NCI-H1105 (cell line): ENCODE results near the gene SERPINE2.

ENCODE experiments used
- DNase-seq: peaks from one replicate; lab custom pipeline; 2025; lab: John Stamatoyannopoulos, UW

The SERPINE2 gene

DNA sequence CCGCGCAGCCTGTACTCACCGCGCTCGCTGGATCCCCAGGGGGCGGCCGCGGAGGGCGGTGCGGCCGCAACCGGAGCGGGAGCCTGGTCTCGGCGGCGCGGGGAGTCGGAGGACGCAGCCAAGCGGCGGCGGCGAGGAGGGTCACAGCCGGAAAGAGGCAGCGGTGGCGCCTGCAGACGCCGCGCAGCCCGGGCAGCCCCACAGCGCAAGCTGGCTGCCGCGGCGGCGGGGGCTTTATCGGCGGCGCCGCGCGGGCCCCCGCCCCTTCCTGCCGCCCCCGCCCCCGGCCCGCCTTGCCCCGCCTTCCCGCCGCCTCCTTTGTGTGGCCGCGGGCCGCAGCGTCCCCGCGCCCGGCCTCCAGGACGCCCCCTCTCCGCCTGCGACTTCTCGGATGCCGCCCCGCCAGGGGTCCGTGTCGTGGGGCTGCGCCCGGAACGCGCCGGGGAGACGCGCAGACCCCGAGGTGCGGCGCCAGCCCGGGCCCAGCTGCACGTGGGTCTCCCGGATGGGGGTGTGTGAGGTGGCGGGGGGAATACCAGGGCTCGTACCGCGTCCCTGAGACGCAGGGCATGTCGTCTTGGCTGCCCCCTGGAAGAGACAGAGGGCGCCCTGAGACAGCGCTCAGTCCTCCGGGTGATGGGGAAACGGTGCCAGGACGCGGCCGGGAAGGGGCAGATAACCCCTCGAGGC lies at the start of gene SERPINE2:
Gene SERPINE2, minus strand, starts transcription at position 207 of the 690 bp plus-strand sequence. CDS start 37,386 bp downstream, outside the sequence.
- peak; percentile 55 for DNase-seq

DNA sequence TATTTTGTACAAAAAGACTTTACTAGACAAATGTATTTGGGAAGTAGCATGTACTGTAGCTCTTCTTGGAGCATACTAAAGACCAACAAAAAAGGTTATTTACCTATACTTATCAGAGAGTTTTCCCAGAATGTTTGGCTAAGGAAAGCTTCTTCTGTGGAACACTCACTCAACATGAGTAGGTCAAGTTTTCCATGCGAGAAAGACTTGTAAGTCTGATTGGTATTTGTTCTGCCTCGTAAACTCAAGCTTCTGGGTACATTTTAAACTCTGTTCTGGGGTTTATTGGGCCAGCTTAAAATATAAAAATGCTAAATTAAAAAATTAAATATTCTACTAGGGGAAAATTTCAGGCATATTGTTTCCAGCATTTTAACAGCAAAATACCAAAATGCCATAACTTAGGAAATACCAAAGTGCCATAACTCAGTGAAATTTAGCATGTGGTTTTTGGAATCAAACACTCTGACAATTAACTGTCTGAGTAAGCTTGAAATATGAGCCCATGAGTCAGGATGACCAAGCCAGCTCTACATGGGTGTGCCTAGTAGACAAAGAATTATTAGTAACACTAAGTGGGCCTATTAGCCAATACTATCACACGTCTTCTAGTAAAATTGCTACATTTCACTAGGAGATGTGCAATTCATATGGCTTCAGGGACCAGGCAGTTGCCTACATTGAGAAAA lies 47.3 kb upstream of the SERPINE2 start:
- DNase-seq: no peak

GRCh38 chr2:224085811-224086210 lies 46.7 kb upstream of the SERPINE2 start:
- DNase-seq: no peak

- DNase-seq: no peak
These were observed 46.2 kb upstream of the SERPINE2 start for GRCh38 chr2:224085246-224085645.

GRCh38 chr2:224084266-224084892 lies 45.3 kb upstream of the SERPINE2 start:
- DNase-seq: no peak

DNA sequence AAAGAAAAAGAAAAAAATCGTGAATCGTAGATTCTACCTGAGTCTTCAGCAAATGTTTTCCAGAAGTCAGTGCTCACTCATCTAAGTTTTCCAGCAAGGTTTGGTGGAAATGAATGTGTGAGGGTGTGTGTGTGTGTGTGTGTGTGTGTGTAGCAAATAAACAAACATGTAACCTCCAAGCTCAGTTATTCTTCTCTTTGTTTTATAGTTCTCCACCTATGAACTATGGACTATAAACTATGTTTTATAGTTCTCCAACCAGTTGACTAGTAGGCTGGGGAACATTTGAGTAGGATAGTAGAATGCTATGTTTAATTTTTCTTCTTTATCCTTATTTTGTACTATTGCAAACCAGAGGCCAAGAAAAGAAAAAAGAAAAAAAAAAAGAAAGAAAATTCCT lies 44.6 kb upstream of the SERPINE2 start:
- DNase-seq: no peak

GRCh38 chr2:224078656-224079055 lies 39.6 kb upstream of the SERPINE2 start:
- DNase-seq: no peak

DNA sequence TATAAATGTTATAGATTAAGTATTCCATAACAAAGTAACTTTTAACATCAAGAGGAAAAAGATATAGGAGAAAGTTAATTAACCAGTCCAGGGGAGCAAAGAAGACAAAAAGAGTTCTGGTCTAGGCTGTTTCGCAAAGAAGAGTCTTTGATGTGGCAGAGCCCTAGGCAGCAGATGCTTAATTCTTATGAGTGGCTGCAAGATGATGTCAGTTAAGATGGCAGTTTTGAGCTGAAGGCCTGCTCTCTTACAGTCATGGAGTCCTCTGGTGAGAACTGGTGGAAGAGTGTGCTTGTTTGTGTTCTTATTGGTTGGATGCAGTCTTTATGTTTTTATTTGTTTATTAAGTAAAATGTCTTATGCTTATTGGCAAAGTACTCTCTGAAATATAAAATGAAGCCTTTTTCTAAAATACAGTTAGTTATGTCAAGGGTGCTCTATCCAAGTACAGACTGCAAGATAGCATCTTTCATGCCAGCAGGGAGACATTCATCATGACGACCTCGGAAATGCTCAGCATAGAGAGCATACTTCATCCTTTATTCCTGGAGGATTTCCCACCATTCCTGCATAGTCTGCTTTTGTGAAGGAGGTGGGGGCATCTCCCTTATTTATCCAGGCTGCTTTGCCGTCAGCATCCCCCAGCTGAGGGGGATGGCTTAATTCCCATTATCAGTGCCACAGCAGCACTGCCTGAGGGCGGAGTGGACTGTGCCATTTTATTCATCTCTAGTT lies 38.9 kb upstream of the SERPINE2 start:
- DNase-seq: no peak

GRCh38 chr2:224075588-224075987 lies 36.5 kb upstream of the SERPINE2 start:
- DNase-seq: no peak

GRCh38 chr2:224073676-224074075 lies 34.6 kb upstream of the SERPINE2 start:
- no peak for DNase-seq

DNA sequence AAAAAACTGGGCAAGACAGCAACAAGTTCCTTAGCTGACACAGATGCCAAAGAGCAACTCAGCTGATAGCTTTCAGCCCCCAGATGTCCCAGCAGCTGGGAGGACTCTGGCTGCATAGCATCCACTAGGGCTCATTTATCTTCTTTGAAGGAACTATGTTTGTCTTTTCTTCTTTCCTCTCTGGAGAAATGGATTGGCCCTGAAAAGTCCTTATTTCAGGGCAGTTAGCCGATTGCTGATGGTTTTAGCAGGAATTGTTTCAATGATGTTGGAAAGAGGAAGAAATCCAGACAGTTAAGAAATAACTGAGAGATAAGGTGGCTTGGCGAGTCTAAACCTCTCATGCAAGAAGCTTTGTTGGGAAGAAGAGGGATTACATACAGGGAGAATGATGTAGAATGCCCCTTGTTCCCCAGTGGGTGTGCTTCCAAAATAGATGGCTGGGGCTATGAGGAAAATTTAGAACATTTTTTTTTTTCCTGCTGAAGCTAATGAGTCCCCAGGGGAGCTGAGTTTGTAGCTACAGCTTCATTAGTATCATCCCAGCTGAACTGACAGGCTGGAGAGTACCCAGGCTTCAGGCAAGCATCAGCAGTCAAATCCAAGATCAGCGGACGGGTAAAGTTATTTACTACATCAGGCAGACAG lies 33.6 kb upstream of the SERPINE2 start:
- DNase-seq: no peak

DNA sequence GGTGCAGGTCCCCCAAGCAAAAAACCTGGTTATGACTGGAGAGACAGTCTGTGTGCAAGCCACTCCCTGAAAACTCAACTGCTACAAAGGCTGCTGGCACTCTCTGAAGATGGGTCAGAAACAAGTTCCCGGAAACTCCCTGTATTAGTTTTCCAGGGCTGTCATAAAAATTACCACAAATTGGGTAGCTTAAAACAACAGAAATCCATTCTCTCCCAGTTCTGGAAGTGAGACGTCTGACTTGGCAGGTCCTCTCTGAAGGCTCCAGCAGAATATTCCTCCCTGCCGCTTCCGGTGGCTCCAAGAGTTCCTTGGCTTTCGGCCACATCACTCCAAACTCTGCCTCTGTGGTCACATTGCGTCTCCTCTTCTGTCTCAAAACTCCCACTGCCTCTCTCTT lies 30.1 kb upstream of the SERPINE2 start:
- DNase-seq: no peak

- no peak for DNase-seq
These were observed 24.2 kb upstream of the SERPINE2 start for GRCh38 chr2:224063298-224063648.

DNA sequence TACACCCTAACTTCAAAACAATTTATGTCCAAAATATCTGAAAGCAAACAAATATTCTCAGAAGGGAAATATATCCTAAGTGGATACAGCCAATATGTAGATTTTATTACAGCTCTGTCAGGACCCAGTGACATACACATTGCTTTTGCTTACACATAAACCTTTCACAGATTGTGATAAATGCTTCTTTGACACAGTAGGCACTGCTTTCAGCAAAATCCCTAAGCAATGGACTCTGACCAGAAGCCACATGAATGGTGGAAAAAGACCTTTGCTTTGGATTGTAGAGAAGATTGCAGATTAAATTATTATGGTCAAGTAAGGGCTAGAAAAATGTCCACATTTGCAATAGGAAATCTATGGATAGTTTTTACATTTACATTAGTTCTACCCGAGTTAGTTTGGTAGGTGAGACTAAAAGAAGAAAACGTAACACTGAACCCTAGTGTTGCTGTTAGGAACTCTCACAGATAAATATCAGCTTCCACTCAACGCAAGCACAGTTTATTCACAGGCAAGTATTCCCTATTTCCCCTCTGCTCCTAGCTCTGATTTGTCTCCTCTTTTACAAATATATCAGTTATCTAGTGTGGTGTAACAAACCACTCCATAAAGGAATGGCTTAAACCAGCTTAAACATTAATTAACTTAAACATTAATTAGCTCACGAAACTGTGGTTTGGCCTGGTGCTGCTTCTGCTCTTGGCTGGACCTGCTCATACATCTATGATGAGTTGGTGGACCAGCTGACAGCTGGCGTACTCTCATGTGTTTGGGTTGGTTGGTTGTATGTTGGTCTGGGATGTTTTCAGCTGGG lies 23.6 kb upstream of the SERPINE2 start:
- no peak for DNase-seq

DNA sequence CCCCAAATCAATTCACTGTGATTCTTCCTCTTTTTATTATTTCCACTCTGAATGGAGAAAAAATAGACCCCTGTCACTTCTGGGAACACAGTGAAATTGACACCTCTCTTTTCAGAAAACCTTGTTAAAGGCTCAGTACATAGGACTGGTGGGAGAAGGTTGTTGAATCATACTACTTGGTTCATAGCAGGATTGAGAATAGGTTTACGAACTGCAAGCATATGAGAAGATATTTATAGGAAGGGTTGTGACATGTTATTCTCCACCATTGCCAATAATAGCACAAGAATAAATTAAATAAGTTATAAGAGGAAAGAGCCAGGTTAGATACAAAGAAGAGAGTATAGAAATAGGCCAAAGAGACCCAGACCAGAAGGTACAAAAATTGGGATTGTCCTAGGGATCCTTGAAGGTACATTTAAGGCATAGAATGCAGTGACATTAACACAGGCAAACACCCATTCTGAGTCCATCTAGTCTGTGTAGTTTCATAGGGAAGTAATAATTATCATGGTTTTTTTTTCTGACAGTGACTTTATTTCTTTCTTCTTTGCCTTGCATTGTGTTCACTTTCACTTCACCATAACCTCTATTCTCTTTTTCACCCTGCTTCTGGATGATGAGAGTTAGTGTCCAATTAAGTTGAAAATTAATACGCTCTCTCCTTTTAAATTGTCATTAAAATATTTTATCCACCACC lies 21.8 kb upstream of the SERPINE2 start:
- DNase-seq: no peak

DNA sequence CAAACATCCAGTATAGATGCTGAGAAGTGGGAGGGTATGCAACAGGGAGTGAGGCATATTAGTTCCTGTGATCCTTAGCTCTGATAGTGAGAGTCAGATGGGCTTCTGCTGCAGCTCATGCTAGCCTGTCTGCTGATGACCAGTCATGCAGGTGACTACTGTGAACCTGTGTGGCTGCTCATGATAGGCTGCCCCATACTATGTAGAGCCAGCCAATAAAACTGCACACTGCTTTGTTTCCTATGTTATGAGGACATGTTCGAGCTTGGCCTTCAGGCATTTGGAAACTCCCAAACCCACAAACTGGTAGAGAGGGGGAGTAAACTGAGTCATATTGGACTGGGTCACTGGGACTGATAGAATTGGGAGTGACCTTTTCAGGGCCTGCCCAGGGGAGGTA lies 20.1 kb upstream of the SERPINE2 start:
- DNase-seq: no peak

- DNase-seq: no peak
These were observed 19.1 kb upstream of the SERPINE2 start for GRCh38 chr2:224058048-224058775.

DNA sequence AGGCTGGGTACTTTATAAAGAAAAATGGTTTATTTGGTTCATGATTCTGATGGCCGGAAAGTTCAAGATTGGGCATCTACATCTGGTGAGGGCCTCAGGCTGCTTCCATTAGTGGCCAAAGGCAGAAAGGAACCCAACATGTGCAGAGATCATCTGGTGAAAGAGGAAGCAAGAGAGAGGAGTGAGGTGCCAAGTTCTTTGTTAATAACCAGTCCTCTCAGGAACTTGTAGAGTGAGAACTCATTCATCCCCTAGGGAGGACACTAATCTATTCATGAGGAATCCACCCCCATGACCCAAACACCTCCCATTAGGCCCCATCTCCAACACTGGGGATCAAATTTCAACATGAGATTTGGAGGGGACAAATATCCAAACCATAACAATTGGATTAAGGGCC lies 17.8 kb upstream of the SERPINE2 start:
- DNase-seq: no peak

DNA sequence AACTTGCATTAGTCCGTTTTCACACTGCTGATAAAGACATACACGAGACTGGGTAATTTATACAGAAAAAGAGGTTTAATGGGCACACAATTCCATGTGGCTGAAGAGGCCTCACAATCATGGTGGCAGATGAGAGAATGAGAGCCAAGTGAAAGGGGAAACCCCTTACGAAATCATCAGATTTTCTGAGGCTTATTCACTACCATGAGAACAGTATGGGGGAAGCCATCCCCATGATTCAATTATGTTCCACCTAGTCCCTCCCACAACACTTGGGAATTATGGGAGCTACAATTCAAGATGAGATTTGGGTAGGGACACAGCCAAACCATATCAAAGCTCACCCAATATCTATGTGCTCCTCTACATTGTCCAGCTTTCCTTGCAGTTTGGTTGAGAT lies 16.0 kb upstream of the SERPINE2 start:
- DNase-seq: no peak

DNA sequence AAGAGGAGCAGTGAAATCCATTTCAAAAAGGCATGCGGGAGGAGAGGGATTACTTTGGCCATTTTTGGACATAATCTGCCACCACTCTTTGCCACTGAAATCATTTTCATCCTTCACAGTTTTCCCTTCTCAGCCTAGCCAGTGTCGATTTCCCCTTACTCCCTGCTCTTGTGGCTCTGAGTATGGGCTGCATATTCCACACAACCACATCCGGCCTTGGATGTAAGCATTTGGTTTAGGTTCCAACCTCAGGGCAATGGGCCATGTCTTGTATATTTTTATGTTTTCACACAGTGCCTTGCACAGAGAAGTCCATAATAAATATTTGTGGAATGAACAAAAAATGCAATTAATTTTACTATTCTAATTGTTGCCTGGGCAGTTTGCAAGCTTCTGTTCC lies 7.7 kb upstream of the SERPINE2 start:
- no peak for DNase-seq
